GM19372 (cell line): ENCODE measurements around the gene ENG.
"Not testable (repeated sequence)": the region's sequence is repeated elsewhere in the genome, so short reads cannot be mapped to it uniquely, and the experiment has no call there.

Source experiments
- ATAC-seq: cut with Tn5 transposase; IDR thresholded peaks from one replicate; pipeline ENCODE4 v1.9.1; 2021; ENCODE audit warnings: mild to moderate bottlenecking, low read depth, moderate library complexity; ENCODE audit not compliant: unreplicated experiment

The ENG gene

GRCh38 chr9:127796225-127796813 is 58.1 kb downstream of the ENG start:
- no peak for ATAC-seq

- no peak for ATAC-seq
These were observed 60.3 kb downstream of the ENG start for GRCh38 chr9:127794001-127794791.

DNA sequence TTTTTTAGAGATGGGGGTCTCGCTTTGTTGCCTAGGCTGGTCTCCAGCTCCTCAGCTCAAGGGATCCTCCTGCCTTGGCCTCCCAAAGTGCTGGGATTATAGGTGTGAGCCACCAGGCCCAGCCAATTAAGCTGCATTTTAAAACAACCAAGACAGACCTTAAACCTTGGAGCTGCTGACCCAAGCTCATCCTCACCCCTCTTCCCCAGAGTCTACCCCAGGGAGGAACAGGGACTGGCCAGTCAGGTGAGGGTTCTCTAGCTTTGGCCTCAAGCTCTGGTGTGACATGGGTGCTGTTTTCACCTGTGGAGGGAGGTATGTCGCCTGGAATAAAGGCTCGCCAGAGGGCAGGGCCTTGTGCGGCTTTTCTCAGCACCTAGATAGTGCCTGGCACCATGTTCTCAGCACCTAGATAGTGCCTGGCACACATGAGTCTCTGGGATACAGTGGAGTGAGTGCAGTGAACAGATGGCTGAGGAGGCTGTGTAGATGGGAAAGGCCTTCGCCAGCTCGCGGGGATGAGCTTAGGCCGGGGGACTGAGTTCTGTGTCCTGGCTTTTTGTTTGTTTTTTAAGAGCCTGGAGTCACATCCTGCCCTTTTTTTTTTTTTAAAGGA is 61.3 kb downstream of the ENG start:
- ATAC-seq: no peak

DNA sequence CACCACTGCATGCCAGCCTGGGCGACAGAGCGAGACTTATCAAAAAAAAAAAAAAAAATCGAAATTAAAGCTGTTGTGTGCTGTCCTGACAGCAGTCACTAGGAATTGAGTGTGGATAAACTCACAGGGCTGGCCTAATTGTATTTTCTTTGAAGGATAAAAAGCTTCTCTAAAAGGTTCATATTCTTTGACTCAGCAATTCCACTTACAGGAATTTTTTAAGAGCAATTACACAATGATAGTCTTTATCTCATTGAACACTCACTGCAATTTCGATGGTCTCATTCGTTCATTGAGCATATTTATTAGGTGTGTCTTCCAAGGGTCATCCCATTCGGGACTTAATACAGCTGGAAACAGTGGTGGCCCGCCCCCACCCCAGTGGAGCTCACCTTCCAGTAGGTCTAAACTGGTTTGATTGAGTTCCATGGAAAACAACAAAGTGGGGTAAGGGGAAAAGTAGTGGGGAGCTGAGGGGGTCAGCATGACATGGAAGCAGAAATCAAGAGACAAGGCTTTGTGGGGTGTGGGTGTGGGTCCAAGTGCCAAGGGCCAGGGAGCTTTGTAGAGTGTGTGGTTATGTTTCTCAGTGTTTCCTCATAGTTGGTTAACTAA is 61.9 kb downstream of the ENG start:
- ATAC-seq: no peak

DNA sequence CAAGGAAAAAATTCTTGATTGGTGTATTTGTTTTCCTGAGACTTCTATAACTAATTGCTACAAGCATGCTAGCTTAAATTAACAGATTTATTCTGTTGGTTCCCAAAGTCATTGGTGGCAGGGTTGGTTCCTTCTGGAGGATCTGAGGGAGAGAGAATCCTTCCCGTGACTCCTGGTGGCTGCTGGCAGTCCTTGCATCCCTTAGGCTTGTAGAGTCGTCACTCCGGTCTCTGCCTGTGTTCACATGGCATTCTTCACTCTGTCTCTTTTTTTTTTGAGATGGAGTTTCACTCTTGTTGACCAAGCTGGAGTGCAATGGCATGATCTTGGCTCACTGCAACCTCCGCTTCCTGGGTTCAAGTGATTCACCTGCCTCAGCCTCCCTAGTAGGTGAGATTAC is 63.4 kb downstream of the ENG start:
- no peak for ATAC-seq

GRCh38 chr9:127790094-127790855 is 64.2 kb downstream of the ENG start:
- no peak for ATAC-seq

DNA sequence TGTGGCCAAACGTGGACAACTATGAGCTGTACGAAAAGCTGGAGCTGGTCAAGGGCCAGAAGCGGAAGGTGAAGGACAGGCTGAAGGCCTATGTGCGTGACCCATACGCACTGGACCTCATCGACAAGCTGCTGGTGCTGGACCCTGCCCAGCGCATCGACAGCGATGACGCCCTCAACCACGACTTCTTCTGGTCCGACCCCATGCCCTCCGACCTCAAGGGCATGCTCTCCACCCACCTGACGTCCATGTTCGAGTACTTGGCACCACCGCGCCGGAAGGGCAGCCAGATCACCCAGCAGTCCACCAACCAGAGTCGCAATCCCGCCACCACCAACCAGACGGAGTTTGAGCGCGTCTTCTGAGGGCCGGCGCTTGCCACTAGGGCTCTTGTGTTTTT is 65.3 kb downstream of the ENG start:
- ATAC-seq: no peak

GRCh38 chr9:127788337-127789011 is 66.0 kb downstream of the ENG start:
- ATAC-seq: no peak

- no peak for ATAC-seq
These were observed 67.7 kb downstream of the ENG start for GRCh38 chr9:127786773-127787104.

DNA sequence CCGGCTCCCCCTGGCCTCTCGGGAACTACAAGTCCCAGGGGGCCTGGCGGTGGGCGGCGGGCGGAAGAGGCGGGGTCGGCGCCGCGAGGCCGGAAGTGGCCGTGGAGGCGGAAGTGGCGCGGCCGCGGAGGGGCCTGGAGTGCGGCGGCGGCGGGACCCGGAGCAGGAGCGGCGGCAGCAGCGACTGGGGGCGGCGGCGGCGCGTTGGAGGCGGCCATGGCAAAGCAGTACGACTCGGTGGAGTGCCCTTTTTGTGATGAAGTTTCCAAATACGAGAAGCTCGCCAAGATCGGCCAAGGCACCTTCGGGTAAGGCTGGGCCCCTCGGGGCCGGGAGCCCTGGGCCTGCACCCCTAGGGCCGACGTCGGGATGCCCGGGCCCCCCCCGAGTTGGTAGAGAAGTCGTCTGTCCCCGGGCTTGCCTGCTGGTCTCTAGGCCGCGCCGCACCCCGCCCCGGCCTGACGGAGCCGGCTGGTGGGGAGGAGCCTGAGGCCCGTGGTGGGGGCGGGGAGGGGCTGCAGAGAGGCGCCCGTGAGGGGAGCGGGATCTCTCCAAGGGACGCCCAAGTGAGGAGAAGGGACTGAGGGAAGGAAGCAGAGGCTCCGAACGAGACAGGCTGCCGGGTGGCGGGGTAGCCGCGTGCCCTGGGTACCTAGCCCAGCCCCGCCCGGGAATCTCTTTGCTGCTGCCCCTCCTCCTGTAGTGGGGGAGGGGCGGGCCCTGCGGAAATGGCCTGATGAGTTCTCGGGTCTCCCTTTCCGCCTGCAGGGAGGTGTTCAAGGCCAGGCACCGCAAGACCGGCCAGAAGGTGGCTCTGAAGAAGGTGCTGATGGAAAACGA is 68.3 kb downstream of the ENG start, which contains the start of gene CDK9:
Gene CDK9 (plus strand): TSS at position 102 of the 840 bp plus-strand sequence. CDS start 115 bp downstream, at position 217.
- peak; percentile 56 for ATAC-seq

- peak; percentile 42 for ATAC-seq
These were observed 69.2 kb downstream of the ENG start for GRCh38 chr9:127785023-127785932.

DNA sequence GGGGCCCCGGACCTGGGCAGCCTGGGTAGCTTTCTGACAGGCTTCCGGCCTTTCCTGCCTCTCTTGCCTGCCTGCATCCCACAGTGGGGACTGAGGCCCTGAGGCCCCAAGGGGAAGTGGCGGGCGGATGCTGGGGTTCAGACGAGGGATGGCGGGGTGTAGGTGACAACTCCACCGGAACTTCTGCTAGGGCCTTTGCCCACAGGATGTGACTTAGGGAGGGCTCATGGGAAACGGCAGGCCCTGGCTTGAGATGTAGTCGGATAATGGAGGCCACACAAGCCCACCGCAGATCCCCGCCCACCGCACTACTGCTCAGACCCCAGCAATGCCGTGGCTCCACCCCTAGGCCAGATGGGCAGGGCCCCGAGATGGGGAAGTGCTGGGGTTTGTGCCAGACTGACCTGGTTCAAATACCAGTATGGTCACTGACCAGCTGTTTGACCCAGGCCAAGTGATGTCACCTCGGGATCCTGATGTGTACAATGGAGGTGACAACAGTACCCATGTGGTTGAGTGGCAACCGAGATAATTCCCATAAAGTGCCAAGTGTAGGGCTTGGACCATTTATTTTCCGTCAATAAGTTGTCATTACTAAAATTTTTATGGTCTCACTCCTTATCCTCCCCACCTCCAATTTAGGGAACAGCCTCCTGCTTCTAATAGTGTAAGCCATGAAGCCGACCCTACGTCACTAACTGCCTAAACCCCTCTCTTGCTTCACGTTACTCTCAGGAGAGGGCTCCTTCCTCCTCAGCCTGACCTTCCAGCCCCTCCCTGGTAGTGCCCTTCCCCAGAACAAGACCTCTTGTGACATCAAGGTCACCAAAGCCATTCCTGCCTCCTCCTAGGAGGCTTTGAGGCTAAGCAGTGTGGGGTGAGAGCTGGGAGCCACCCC is 71.1 kb downstream of the ENG start:
- ATAC-seq: no peak

- no peak for ATAC-seq
These were observed 72.7 kb downstream of the ENG start for GRCh38 chr9:127781806-127782205.

DNA sequence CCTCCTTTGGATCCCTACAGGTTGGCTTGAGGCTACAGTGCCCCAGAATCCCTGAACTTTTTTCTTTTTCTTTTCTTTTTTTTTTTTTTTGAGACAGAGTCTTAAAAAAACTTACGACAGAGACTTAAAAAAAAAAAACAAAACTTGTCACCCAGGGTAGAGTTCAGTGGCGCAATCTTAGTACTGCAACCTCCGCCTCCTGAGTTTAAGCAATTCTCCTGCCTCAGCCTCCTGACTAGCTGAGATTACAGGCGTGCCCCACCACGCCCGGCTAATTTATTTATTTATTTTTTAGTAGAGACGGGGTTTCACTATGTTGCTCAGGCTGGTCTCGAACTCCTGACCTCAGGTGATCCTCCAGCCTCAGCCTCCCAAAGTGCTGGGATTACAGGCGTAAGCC is 73.5 kb downstream of the ENG start:
- ATAC-seq: not testable (repeated sequence)

GRCh38 chr9:127780126-127780885 is 74.2 kb downstream of the ENG start:
- no peak for ATAC-seq

- ATAC-seq: no peak
These were observed 75.1 kb downstream of the ENG start for GRCh38 chr9:127779136-127779981.
